ENCODE data around the gene NMU. TPM values are rescaled to one million over a fixed set of nuclear protein-coding genes. Genes with fewer than 3 reads are reported as not detected.

The NMU gene, protein sequence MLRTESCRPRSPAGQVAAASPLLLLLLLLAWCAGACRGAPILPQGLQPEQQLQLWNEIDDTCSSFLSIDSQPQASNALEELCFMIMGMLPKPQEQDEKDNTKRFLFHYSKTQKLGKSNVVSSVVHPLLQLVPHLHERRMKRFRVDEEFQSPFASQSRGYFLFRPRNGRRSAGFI
- polyA plus RNA-seq (2012; ENCODE audit: insufficient read length, low read depth): not detected

- no peak for TF ChIP-seq SIN3A (IDR thresholded peaks at IDR 0.05; ENCODE audit: borderline replicate concordance, insufficient read depth, low read length)
- no peak for TF ChIP-seq TAF1 (IDR thresholded peaks at IDR 0.05; ENCODE audit: borderline replicate concordance, insufficient read depth, low read length)
- TF ChIP-seq REST (IDR thresholded peaks at IDR 0.05; ENCODE audit: insufficient read depth in 1 of 2, low read depth in 2 of 2, low read length in 2 of 2): no peak
- no peak for TF ChIP-seq POLR2AphosphoS5 (IDR thresholded peaks at IDR 0.05; ENCODE audit: low read depth, low read length)
- no peak for TF ChIP-seq FOXP2 (optimal IDR thresholded peaks at IDR 0.05; ENCODE audit: borderline replicate concordance, extremely low read depth, extremely low read length, insufficient read depth)
Measured at GRCh38 chr4:55635741-55636655, at the start of gene NMU. NMU (minus strand) TSS chr4:55636298; CDS start chr4:55636192, 106 bp downstream.

DNA sequence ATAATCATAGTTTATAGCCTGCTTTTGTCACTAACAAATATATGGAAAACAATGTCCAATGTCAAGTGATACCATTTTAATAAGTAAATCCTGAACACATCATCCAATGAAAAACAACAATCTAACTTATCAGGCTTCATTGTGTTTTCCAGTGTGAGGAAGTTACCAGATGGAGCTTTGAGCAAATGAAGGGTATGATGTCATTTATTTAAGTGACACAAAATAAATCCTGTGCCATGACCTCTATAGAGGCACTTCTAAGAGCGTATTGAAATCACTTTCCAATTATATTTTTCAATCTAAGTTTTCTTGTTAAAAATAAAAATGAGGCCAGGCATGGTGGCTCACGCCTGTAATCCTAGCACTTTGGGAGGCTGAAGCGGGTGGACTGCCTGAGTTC, 48.2 kb upstream of the NMU start:
- no peak for TF ChIP-seq TAF1 (IDR thresholded peaks at IDR 0.05; ENCODE audit: borderline replicate concordance, insufficient read depth, low read length)
- TF ChIP-seq FOXP2 (optimal IDR thresholded peaks at IDR 0.05; ENCODE audit: borderline replicate concordance, extremely low read depth, extremely low read length, insufficient read depth): no peak
- no peak for TF ChIP-seq SIN3A (IDR thresholded peaks at IDR 0.05; ENCODE audit: borderline replicate concordance, insufficient read depth, low read length)
- TF ChIP-seq REST (IDR thresholded peaks at IDR 0.05; ENCODE audit: insufficient read depth in 1 of 2, low read depth in 2 of 2, low read length in 2 of 2): no peak
- no peak for TF ChIP-seq POLR2AphosphoS5 (IDR thresholded peaks at IDR 0.05; ENCODE audit: low read depth, low read length)

GRCh38 chr4:55682295-55682694, 46.2 kb upstream of the NMU start:
- TF ChIP-seq TAF1 (IDR thresholded peaks at IDR 0.05; ENCODE audit: borderline replicate concordance, insufficient read depth, low read length): no peak
- TF ChIP-seq POLR2AphosphoS5 (IDR thresholded peaks at IDR 0.05; ENCODE audit: low read depth, low read length): no peak
- no peak for TF ChIP-seq FOXP2 (optimal IDR thresholded peaks at IDR 0.05; ENCODE audit: borderline replicate concordance, extremely low read depth, extremely low read length, insufficient read depth)
- no peak for TF ChIP-seq SIN3A (IDR thresholded peaks at IDR 0.05; ENCODE audit: borderline replicate concordance, insufficient read depth, low read length)
- no peak for TF ChIP-seq REST (IDR thresholded peaks at IDR 0.05; ENCODE audit: insufficient read depth in 1 of 2, low read depth in 2 of 2, low read length in 2 of 2)

- TF ChIP-seq TAF1 (IDR thresholded peaks at IDR 0.05; ENCODE audit: borderline replicate concordance, insufficient read depth, low read length) (no peak), SIN3A (IDR thresholded peaks at IDR 0.05; ENCODE audit: borderline replicate concordance, insufficient read depth, low read length) (no peak), POLR2AphosphoS5 (IDR thresholded peaks at IDR 0.05; ENCODE audit: low read depth, low read length) (no peak), REST (IDR thresholded peaks at IDR 0.05; ENCODE audit: insufficient read depth in 1 of 2, low read depth in 2 of 2, low read length in 2 of 2) (no peak), FOXP2 (optimal IDR thresholded peaks at IDR 0.05; ENCODE audit: borderline replicate concordance, extremely low read depth, extremely low read length, insufficient read depth) (no peak)
Measured at GRCh38 chr4:55681430-55681829, 45.3 kb upstream of the NMU start.
